Measurements from ENCODE around the gene MBD3L1. TPM values are rescaled to one million over a fixed set of nuclear protein-coding genes. Genes with fewer than 3 reads are reported as not detected.

Gene MBD3L1
- total RNA-seq, 2 experiments from 2014 or later, result not detected

DNA sequence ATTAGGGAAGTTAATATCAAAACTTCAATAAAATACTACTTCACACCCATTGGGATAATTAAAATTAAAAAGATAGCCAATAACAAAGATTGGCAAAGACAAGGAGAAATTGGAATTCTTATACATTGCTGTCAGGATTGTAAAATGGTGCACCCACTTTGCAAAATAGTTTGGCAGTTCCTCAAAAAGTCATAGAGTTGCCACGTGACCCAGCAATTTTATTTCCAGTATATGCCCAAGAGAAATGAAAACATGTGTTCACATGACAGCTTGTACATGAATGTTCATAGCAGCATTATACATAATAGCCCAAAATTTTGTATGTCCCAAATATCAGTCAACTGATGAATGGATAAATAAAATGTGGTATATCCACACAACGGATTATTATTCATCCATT lies 3.3 kb downstream of the MBD3L1 start:
- Mint-ChIP-seq H3K36me3 (ENCODE audit: low read depth) (no peaks in the 10 kb centered on the region), H3K9me3 (peaks cover 3% of the 10 kb centered on the region), H3K27ac (no peak overlapping the region), H3K4me1 (ENCODE audit: low read depth) (peaks cover 10% of the 10 kb centered on the region), H3K27me3 (ENCODE audit: low read depth) (peaks cover 2% of the 10 kb centered on the region), H3K4me3 (no peak overlapping the region)
- CTCF ChIA-PET, result no interaction called here
- DNase-seq, result no peak
- intact Hi-C loops (cut with micrococcal nuclease), result no loop called here

DNA sequence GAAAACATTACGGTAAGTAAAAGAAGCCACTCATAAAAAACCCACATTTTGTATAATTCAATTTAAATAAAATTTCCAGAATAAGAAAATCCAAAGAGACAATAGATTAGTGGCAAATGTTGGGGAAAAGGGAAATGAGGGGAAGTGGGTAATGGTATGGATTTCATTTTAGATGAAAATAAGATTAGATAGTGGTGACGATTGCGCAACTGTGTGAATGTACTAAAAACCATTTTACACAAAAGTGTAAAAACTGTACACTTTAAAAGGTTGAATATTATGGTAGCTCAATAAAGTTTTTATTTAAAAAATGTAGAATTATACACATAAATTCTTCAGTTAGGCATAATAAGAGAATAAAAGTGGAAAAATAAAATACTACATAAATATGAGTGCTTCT lies 3.7 kb downstream of the MBD3L1 start:
- intact Hi-C loops (cut with micrococcal nuclease), result no loop called here
- no peaks in the 10 kb centered on the region for H3K36me3 Mint-ChIP-seq (ENCODE audit: low read depth)
- peaks cover 3% of the 10 kb centered on the region for H3K9me3 Mint-ChIP-seq
- H3K27ac Mint-ChIP-seq, result no peak overlapping the region
- CTCF ChIA-PET, result interaction anchor here (0.6 kb wide), 1 partner anchor 569 kb away, joined by 5 read pairs; no protein-coding TSS in a partner anchor
- H3K4me1 Mint-ChIP-seq (ENCODE audit: low read depth), result peaks cover 10% of the 10 kb centered on the region
- H3K27me3 Mint-ChIP-seq (ENCODE audit: low read depth), result peaks cover 2% of the 10 kb centered on the region
- no peak for DNase-seq
- no peak overlapping the region for H3K4me3 Mint-ChIP-seq

DNA sequence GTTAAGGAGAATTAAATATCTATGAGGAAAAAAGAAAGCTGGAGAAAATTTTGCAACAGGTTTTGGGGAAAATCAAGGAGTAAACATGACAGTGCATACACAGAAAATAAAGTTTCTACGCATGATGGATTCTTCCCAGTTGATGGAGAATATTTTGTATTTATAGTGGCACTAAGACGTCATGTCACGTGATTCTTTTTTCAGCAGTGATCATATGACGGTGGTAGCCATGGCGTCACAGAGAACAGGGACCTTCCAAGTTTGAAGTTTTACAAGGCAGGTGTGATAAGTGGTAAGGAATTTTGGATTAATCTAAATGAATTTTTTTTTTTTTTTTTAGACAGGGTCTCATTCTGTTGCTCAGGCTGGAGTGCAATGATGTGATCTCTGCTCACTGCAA lies 8.5 kb downstream of the MBD3L1 start:
- Mint-ChIP-seq H3K27ac (no peak overlapping the region), H3K36me3 (ENCODE audit: low read depth) (no peaks in the 10 kb centered on the region)

DNA sequence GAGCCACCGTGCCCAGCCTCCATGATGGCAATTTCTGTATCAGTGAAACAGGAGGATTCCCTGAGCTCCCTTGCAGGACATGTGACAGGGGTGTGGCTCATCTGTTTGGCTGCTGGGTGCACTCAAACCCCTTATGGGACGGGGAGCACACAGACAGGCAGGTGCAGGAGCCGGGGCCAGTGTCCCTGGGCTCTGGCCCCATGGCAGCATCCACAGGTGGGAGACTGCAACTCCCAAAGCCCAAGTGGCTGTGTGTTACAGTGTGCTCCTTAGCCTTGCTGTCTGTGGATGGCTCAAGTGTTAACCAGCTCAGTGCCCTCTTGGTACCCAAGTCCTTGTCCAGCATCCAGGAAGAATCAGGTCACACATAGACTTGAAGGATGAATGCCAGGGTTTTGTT lies 14.6 kb downstream of the MBD3L1 start:
- Mint-ChIP-seq H3K36me3 (ENCODE audit: low read depth) (no peaks in the 10 kb centered on the region), H3K27ac (no peak overlapping the region), H3K9me3 (peaks cover 13% of the 10 kb centered on the region), H3K4me1 (ENCODE audit: low read depth) (no peaks in the 10 kb centered on the region), H3K27me3 (ENCODE audit: low read depth) (peaks cover 10% of the 10 kb centered on the region), H3K4me3 (no peak overlapping the region)
- DNase-seq, result no peak
- intact Hi-C loops (cut with micrococcal nuclease), result no loop called here
- CTCF ChIA-PET, result no interaction called here

More for the DNA sequence above, 8.5 kb downstream of the MBD3L1 start:
- no peaks in the 10 kb centered on the region for H3K4me1 Mint-ChIP-seq (ENCODE audit: low read depth)
- intact Hi-C loops (cut with micrococcal nuclease), result no loop called here
- CTCF ChIA-PET, result interaction anchor here (0.6 kb wide), 1 partner anchor 717 kb away, joined by 4 read pairs; no protein-coding TSS in a partner anchor
- H3K4me3 Mint-ChIP-seq, result no peak overlapping the region
- H3K27me3 Mint-ChIP-seq (ENCODE audit: low read depth), result peaks cover 4% of the 10 kb centered on the region
- DNase-seq, result no peak
- H3K9me3 Mint-ChIP-seq, result no peaks in the 10 kb centered on the region

DNA sequence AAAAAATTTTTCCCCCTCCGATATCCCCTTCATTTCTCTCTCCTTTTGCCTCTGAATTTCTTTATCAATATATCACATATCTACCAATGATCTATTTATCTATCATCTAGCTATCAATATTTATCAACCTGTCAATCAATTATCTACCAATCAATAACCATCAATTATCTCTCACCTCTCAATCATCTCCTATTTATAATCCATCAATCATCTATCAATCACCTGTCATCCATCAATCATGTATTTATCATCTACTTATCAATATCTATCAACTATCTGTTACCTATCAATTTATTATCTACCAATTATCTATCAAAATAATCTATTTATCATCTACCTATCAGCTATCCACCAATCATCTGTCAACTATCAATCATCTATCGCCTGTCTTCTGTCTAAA lies 17.1 kb downstream of the MBD3L1 start:
- CTCF ChIA-PET, result no interaction called here
- Mint-ChIP-seq H3K27ac (no peak overlapping the region), H3K27me3 (ENCODE audit: low read depth) (peaks cover 13% of the 10 kb centered on the region), H3K36me3 (ENCODE audit: low read depth) (no peaks in the 10 kb centered on the region), H3K4me1 (ENCODE audit: low read depth) (no peaks in the 10 kb centered on the region), H3K4me3 (no peak overlapping the region), H3K9me3 (peaks cover 13% of the 10 kb centered on the region)
- no peak for DNase-seq
- intact Hi-C loops (cut with micrococcal nuclease), result no loop called here

DNA sequence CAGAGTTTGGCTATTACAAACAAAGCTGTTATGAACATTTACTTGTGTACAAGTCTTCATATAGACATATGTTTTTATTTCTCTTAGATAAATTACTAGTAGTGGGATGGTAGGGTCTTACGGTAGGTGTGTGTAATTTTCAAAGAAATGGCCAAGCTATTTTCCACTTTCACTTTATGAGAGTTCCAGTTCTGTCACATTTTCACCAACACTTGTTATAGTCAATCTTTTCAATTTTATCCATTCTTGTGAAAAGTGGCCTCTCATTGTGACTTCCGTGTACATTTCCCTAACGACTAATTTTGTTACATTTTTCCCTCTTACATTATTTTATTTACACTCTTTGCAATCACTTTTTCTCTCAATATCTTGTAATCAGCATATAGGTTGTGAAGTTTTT lies 18.3 kb downstream of the MBD3L1 start:
- peaks cover 13% of the 10 kb centered on the region for H3K9me3 Mint-ChIP-seq
- DNase-seq, result no peak
- CTCF ChIA-PET, result no interaction called here
- no peak overlapping the region for H3K27ac Mint-ChIP-seq
- H3K4me3 Mint-ChIP-seq, result no peak overlapping the region
- no peaks in the 10 kb centered on the region for H3K4me1 Mint-ChIP-seq (ENCODE audit: low read depth)
- no peaks in the 10 kb centered on the region for H3K36me3 Mint-ChIP-seq (ENCODE audit: low read depth)
- intact Hi-C loops (cut with micrococcal nuclease), result no loop called here
- peaks cover 15% of the 10 kb centered on the region for H3K27me3 Mint-ChIP-seq (ENCODE audit: low read depth)

DNA sequence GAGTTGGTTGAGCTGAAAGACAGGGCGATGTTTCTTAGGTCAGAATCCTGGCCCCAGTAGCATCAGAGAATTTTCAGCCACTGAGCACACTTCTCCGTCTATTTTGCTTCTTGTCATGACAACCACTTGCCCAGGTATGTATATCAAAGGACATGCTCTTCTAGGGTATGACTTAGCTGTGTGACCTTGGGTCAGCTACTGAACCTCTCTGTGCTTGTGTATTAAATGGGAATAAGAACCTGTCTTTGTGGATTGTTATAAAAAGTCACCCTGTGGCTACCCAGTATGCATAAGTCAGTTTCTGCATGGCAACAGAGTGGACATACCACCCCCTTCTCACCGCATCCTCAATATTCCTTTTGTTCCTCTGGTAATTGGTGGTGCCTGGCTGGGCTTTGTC lies 26.1 kb downstream of the MBD3L1 start:
- CTCF ChIA-PET, result interaction anchor here (1.0 kb wide), 1 partner anchor 174 kb away, joined by 3 read pairs; no protein-coding TSS in a partner anchor
- peaks cover 16% of the 10 kb centered on the region for H3K27me3 Mint-ChIP-seq (ENCODE audit: low read depth)
- H3K9me3 Mint-ChIP-seq, result no peaks in the 10 kb centered on the region
- no peaks in the 10 kb centered on the region for H3K4me1 Mint-ChIP-seq (ENCODE audit: low read depth)
- intact Hi-C loops (cut with micrococcal nuclease), result no loop called here
- no peak overlapping the region for H3K4me3 Mint-ChIP-seq
- no peak overlapping the region for H3K27ac Mint-ChIP-seq
- H3K36me3 Mint-ChIP-seq (ENCODE audit: low read depth), result no peaks in the 10 kb centered on the region
- no peak for DNase-seq

DNA sequence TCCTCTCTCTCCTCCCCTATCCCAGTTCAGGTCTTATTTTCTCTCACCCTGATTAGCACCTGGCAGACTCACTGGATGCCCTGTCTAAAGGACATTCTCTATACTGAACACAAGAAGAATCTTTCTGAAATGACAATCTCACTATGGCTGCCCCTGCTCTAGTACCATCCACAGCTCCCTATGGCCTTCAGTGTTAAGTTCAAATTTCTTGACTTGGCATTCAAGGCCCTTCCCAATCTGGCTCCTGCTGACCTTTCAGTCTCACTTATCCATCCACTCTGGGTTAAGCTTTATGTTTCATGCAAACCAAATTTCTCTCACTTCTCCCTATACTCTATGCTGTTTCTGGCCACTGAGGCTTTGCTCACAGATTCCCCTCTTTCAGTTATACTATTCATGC lies 34.2 kb downstream of the MBD3L1 start:
- CTCF ChIA-PET, result no interaction called here
- Mint-ChIP-seq H3K27me3 (ENCODE audit: low read depth) (peaks cover 7% of the 10 kb centered on the region), H3K36me3 (ENCODE audit: low read depth) (no peaks in the 10 kb centered on the region), H3K27ac (no peak overlapping the region), H3K9me3 (no peaks in the 10 kb centered on the region), H3K4me3 (no peak overlapping the region), H3K4me1 (ENCODE audit: low read depth) (no peaks in the 10 kb centered on the region)
- intact Hi-C loops (cut with micrococcal nuclease), result no loop called here
- no peak for DNase-seq

DNA sequence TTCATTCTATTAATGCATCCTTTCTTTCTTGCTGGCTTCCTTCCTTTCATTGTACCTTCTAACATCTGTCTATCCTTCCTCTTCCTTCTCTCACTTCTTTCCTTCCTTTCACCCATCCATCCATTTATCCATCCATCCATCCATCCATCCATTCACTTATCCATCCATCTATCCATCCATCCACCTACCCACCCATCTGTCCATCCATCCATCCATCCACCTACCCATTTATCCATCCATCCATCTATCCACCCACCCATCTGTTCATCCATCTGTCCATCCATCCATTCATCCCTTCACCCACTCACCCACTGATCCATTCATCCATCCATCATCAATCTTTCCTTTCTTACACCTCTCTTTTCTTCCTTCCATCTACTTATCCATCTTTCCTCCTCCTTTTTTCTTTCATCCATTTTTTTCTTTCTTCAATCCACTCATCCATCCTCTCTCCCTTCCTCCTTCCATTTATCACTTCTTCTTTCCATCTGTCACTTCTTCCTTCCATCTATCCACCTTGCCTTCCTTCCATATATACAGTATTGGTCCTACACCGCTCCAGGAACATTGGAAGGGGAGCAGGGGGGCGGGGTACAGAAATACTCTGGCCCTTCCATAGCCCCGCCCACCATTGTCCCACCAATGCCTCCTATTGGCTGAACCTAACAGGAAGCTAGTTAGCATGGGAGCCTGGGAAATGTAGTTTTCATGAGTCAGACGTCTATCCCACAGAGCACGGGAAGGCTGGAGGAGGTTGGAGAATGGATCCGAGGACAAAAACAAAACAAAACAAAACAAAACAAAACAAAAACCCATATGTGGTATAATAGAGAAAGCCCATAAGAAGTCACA lies 45.9 kb downstream of the MBD3L1 start:
- Mint-ChIP-seq H3K27ac (no peak overlapping the region), H3K9me3 (peaks cover 11% of the 10 kb centered on the region), H3K4me1 (ENCODE audit: low read depth) (no peaks in the 10 kb centered on the region), H3K36me3 (ENCODE audit: low read depth) (no peaks in the 10 kb centered on the region), H3K27me3 (ENCODE audit: low read depth) (peaks cover 20% of the 10 kb centered on the region), H3K4me3 (no peak overlapping the region)
- no peak for DNase-seq
- intact Hi-C loops (cut with micrococcal nuclease), result no loop called here
- CTCF ChIA-PET, result no interaction called here

DNA sequence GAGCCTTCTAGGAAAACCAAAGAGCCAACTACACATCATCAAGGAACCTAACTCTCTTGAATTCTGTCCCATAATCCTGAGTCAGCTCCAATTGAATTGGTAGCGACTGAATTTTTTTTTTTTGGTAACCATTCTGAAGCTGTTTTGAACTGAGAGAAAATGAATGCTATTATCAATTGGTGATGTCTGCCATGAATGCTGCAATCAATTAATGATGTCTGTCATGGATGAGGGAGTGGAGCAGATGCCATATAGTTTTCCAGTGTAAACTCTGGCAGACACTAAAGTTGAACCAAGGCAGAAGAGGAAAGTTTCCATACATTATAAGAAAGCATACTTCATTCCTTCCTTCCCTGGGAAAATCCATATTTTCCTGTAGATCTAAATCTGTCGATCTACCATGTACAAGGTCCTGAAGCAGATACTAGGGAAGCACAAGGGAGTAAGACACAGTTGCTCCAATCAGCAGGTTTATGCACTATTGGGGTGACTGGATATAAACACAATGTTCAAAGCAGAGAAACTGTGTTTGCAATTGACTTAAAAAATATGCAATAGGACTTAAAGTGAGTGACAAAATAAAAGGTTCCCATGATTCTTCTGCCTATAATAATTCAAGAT lies 48.8 kb downstream of the MBD3L1 start:
- intact Hi-C loops (cut with micrococcal nuclease), result no loop called here
- peaks cover 14% of the 10 kb centered on the region for H3K27me3 Mint-ChIP-seq (ENCODE audit: low read depth)
- no peaks in the 10 kb centered on the region for H3K4me1 Mint-ChIP-seq (ENCODE audit: low read depth)
- peaks cover 11% of the 10 kb centered on the region for H3K9me3 Mint-ChIP-seq
- H3K27ac Mint-ChIP-seq, result no peak overlapping the region
- DNase-seq, result no peak
- H3K36me3 Mint-ChIP-seq (ENCODE audit: low read depth), result no peaks in the 10 kb centered on the region
- CTCF ChIA-PET, result interaction anchor here (0.5 kb wide), 1 partner anchor 293 kb away, joined by 3 read pairs; no protein-coding TSS in a partner anchor
- no peak overlapping the region for H3K4me3 Mint-ChIP-seq

DNA sequence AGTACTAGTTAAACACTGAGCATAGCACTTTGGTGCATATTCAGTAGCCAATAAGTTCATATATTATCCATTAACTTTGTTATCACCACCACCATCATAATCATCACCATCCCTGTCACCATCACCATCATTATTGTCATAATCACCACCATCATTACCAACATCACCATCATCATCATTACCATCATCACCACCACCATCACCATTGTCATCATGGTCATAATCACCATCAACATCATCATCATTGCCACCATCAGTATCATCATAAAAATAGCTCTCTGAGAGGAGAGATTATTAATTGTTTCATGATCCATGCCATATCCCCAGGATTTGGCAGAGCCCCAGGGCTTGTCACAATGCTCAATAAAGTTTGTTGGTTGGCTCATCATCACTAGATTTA lies 49.3 kb downstream of the MBD3L1 start:
- H3K27me3 Mint-ChIP-seq (ENCODE audit: low read depth), result peaks cover 14% of the 10 kb centered on the region
- no peak overlapping the region for H3K27ac Mint-ChIP-seq
- H3K4me3 Mint-ChIP-seq, result no peak overlapping the region
- H3K4me1 Mint-ChIP-seq (ENCODE audit: low read depth), result no peaks in the 10 kb centered on the region
- H3K36me3 Mint-ChIP-seq (ENCODE audit: low read depth), result no peaks in the 10 kb centered on the region
- DNase-seq, result no peak
- intact Hi-C loops (cut with micrococcal nuclease), result no loop called here
- CTCF ChIA-PET, result interaction anchor here (0.5 kb wide), 1 partner anchor 293 kb away, joined by 3 read pairs; no protein-coding TSS in a partner anchor
- H3K9me3 Mint-ChIP-seq, result peaks cover 11% of the 10 kb centered on the region

DNA sequence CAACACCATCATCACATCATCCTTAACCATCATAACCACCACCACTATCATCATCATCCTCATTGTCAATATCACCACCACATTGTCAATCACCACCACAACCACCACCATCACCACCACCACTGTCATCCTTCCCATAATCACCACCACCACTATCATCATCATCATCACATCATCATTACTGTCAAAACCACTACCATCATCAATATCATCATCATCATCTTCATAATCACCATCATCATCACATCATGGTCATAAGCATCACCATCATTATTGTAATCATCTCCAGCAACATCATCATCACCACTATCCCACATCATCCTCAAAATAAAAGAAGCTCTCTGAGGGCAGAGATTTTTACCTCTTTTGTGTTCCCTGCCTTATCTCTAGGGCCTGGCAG lies 52.2 kb downstream of the MBD3L1 start:
- intact Hi-C loops (cut with micrococcal nuclease), result no loop called here
- Mint-ChIP-seq H3K27me3 (ENCODE audit: low read depth) (peaks cover 2% of the 10 kb centered on the region), H3K4me1 (ENCODE audit: low read depth) (no peaks in the 10 kb centered on the region), H3K36me3 (ENCODE audit: low read depth) (no peaks in the 10 kb centered on the region), H3K4me3 (no peak overlapping the region), H3K27ac (no peak overlapping the region), H3K9me3 (peaks cover 7% of the 10 kb centered on the region)
- no peak for DNase-seq
- CTCF ChIA-PET, result no interaction called here

DNA sequence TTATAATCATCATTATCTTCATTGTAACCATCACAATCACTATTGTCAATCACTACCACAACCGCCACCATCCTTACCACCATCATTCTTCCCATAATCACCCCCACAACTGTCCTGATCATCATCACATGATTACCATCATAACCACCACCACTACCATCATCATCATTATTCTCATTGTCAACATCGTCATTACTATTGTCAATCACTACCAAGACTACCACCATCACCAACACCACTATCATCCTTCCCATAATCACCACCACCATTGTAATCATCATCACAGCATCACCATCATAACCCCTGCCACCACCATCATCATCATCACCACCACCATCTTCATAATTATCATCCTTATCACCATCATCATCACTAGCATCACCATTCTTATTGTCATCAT lies 55.2 kb downstream of the MBD3L1 start:
- Mint-ChIP-seq H3K4me3 (no peak overlapping the region), H3K4me1 (ENCODE audit: low read depth) (no peaks in the 10 kb centered on the region), H3K27ac (no peak overlapping the region), H3K27me3 (ENCODE audit: low read depth) (no peaks in the 10 kb centered on the region), H3K36me3 (ENCODE audit: low read depth) (no peaks in the 10 kb centered on the region), H3K9me3 (no peaks in the 10 kb centered on the region)
- CTCF ChIA-PET, result no interaction called here
- no peak for DNase-seq
- intact Hi-C loops (cut with micrococcal nuclease), result no loop called here
